Dedifferentiated amniotic fluid mesenchymal stem cell (primary cell): Measurements from ENCODE around the gene VPS8.

ENCODE experiments used
- DNase-seq: peaks from one replicate; pipeline ENCODE4 v3.0.0-alpha.2; 2016; ENCODE audit errors: extremely low spot score

Gene VPS8

DNA sequence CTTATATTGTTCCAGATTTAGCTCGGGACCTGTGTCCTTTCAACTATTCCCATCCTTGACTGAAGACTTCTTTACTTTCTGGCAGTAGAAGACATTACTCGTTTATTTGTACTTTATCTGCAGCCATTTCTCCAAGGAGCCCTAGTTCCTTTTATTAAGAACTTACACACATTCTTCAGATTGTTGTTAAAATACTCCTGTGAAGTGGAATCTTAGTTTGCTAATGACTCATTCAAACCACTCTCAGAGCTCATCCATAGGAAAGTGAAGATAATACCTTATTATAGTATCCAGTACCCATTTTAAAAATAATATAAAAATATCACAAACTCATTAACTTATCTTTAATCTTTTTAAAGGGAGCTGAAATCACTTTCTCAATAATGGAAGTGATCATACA is 277.4 kb downstream of the VPS8 start:
- no peak for DNase-seq

DNA sequence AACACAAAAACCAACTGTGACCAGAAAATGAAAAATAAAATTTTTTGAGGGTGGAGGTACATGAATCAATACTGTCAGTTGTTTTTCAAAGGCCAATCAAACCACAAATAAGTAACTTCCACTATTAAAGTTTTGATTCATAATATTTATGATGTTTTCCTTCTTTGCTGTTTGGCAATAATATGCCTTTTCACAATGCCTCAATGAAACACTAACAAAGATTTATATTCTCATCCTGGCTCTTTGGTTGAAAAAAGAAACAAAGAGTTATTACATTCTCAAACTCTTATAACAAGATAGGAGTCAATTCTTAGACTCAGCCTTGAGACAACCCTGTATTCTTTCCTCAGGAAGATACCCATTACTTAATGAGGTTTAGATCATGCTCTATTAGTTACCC is 277.8 kb downstream of the VPS8 start:
- DNase-seq = no peak

DNA sequence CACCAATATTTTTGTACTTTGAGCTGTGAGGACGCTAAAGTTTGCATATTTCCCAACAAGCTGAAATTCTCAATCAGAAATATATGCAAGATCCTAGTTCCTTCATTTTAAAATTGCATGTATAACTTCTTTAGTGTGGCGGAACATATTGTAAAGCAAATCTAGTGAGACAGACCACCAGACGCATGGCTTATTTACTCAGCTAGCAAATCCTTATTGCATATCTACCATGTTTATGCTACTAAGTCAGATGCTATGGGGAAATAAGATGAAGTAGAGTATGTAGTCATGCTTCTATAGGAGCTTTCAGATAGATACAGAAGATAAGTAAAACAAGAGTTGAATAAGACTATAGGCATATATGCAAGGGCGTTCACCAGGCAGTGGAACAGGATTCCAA is 278.8 kb downstream of the VPS8 start:
- no peak for DNase-seq

DNA sequence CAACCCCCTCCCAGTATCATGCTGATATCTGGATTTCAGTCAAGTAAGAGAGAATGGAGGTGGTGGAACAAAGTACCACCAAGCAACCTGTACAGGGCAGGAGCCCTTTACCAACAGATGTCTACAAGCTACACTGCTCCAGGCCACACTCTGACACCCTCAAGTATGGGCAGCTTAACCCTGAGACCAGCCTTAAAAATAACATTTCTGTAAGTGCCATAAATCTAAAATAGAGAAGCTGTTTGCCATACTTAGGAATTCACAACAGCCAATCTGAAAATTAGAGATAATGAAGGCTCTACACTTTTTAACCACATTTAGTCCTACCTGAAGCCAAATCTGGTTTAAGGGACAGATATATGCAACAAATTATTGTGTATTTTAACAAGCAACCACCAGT is 281.1 kb downstream of the VPS8 start:
- no peak for DNase-seq

DNA sequence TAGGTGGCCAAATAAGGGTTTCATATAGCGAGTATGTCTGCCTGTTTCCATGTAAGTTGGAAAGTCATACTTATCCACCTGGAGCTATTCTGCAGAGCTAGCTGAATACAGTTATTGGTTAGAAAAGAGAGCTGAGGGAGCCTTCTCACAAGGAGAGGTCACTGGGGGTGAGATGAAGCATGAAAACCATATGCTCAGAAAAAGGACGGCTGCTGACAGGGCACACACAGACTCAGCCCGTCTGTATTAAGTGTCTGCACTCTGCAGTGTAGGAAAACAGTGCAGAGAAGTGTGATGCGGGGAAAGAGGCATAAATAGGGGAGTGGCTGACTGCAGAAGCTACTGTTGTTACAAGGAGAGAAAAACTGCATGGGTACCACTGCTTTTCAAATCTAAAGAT is 282.7 kb downstream of the VPS8 start:
- no peak for DNase-seq
